GM12875 (cell line): Measurements from ENCODE around the gene SLC26A9.

Source experiments
- H3K4me3 ChIP-seq: one replicate; pipeline ENCODE4 v1.5.1; 2011; ENCODE audit warnings: low read depth, low read length, control low read depth
- TF ChIP-seq, protein P1 (sequence below): IDR thresholded peaks from 2 replicates; pipeline ENCODE4 v1.5.1; 2011; ENCODE audit warnings: low read depth, mild to moderate bottlenecking, control low read depth, inconsistent platforms, low read length, moderate library complexity, borderline replicate concordance; ENCODE audit not compliant: insufficient read depth

SLC26A9 gene

DNA sequence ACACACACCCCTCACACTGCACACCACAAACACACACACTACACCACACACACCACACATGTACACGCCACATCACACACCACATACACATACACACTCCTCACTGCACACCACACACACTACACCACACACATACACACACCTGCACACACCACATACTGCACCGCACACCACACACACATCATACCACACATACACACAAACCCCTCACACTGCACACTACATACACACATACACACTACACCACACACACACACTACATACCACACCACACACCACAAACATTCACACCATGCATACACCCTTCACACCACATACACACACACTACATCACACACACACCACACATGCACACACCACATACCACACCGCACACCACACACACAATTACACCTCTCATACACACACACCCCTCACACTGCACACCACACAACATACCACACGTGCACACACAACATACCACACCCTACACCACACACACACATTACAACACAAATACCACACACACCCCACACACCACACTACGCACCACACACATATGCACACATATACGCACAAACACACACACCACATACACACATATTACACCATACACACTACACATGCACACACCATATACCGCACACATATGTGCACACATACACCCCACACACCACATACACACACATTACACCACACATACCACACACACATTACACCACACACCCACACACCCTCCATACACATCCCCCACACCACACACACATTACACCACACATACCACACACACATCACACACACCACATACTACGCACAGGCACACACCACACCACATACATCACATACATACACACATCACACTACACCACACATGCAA is 30.3 kb upstream of the SLC26A9 start:
- no peak overlapping the region for H3K4me3 ChIP-seq
- TF ChIP-seq, protein P1, sequence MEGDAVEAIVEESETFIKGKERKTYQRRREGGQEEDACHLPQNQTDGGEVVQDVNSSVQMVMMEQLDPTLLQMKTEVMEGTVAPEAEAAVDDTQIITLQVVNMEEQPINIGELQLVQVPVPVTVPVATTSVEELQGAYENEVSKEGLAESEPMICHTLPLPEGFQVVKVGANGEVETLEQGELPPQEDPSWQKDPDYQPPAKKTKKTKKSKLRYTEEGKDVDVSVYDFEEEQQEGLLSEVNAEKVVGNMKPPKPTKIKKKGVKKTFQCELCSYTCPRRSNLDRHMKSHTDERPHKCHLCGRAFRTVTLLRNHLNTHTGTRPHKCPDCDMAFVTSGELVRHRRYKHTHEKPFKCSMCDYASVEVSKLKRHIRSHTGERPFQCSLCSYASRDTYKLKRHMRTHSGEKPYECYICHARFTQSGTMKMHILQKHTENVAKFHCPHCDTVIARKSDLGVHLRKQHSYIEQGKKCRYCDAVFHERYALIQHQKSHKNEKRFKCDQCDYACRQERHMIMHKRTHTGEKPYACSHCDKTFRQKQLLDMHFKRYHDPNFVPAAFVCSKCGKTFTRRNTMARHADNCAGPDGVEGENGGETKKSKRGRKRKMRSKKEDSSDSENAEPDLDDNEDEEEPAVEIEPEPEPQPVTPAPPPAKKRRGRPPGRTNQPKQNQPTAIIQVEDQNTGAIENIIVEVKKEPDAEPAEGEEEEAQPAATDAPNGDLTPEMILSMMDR: no peak

DNA sequence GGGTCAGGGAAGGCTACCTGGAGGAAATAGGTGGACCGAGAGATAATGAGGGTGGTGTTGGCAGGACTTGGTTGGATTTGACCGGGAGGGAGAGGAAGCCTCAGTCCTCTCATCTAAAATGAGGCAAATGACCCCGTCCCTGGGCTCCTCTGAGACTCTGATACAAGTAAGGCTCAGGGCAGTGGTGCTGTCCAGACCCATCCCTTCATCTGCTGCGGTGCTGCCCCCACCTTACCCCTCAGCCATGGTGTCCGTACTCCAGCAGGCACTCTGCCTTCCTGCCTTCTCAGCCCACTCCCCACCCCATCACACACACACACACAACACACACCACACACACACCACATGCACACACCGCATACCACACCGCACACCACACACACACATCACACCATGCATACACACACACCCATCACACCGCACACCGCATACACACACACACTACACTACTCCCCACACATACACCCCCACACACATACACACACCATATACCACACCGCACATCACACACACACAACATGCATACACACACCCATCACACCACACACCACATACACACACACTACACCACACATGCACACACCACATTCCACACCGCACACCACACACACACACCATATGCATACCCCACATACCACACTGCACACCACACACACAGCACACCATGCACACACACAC is 29.4 kb upstream of the SLC26A9 start:
- TF ChIP-seq, protein P1: no peak
- no peak overlapping the region for H3K4me3 ChIP-seq

DNA sequence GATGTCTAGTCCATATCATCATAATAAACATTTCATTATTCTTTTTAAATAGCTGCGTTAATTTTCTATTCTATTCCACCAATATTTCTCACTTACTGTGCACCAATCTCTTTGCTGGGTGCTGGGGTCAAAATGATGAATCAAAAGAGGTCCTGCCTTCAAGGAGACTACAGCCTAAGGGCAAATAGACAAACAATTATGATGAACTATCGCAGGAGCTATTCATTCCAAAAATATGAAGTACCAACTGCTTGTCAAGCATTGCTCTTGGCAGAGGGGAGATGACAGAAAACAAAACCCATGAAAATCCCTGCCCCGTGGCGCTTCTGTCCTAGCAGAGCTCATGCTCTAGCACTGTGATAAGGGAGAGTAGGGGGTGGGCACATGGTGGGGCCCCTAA is 28.8 kb upstream of the SLC26A9 start:
- TF ChIP-seq, protein P1: no peak
- no peak overlapping the region for H3K4me3 ChIP-seq

DNA sequence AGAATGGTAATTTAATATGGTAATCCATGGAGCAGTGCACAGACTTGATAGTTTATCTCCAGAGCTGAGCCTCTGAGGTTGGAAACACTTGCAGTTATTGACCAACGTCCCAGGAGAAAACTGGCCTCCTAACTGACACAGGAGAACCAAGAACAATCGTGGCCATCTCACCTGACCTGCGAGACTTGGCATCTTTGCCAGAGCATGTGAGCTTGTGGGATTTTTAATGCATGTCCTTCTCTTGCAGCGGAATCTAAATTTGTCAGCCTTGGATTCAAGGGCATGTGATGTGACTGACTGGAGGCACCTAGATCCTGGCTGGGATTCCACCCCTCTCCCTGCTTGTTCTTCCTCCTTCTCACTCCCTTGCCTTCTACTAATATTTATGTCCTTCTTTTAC is 27.8 kb upstream of the SLC26A9 start:
- TF ChIP-seq, protein P1: no peak
- no peak overlapping the region for H3K4me3 ChIP-seq

DNA sequence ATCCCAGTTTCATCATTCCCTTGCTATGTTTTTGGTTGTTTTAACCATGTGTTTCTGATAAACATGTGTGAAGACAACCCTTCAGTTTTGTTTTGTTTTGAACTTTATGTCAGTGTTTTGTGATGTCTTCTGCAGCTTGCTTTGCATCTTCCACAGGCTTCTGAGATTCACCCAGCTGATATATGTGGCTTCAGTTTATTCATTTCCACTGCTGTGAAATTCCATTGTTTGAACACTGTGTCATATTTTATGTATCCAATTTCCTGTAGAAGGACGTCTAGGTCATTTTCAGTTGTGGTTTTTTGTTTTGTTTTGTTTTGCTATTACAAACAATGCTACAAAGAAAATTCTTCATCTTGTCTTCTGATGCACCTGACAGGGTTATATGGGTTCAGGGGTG is 27.2 kb upstream of the SLC26A9 start:
- no peak overlapping the region for H3K4me3 ChIP-seq
- TF ChIP-seq, protein P1: no peak

DNA sequence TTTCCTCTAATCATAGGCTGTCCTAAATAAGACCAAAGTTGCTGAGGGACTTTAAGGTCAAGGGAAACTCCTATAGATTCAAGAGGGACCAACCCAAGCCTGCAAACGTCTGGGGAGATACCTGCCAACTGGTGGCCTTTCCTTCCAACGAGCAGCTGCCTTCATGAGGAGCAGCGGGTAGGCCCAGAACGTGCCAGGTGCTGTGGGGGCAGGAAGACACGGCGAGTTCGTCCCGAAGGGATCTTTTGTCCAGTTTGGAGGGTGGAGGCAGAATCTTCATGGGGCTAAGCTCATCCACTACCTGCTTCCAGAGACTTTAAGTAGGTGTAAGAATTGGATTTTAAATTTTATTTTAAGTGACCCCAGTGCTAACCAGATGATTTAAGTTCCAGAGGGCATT is 26.0 kb upstream of the SLC26A9 start:
- no peak overlapping the region for H3K4me3 ChIP-seq
- TF ChIP-seq, protein P1: no peak

DNA sequence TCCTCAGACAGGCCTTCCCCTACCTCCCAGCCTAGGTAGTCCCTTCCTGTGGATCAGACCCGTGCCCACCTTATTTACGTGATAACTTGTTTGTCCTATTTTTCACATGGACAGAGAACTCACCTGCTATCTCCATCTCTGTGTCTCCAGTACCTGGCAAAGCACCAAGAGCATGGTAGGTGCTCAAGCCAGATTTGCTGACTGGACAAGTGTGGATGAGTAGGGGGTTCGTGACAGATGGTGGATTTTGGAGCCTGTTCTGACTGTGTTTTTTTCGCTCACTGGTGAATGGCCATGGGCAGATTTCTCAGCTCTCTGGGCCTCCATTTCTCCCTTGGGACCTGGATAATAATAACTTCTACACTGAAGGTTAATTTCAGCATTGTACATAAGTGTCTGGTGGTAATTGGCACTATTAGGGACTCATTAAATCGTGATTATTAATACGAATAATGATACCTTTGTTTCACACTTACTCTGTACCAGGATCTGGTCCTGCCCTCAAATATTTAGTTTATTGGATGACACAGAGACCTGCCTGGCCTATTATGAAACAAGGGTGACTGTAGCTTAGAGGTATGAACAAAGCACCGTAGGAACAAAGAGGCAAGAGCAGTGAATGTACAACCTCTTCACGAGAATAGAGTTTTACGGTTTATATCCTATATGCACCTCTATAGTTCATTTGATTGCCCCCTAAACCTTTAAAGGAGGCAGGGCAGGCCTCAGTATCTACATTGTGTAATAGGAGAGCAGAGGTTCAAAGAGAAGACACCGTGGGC is 24.5 kb upstream of the SLC26A9 start:
- TF ChIP-seq, protein P1: no peak
- H3K4me3 ChIP-seq: no peak overlapping the region
